Stomach (tissue), 4 donors: ENCODE results near the gene MPZL1.

ENCODE experiments used
- CTCF ChIP-seq, 7 experiments: fragments of 450-650 bp in 4 of 7; fragments of 200-600 bp in 3 of 7; sonication (generic) in 3 of 7; IDR thresholded peaks; one replicate each; pipeline ENCODE4 v1.5.1; 2016 to 2019; ENCODE audit warnings: antibody characterized with exemption in 7 of 7, control low read depth in 2 of 7, mild to moderate bottlenecking in 1 of 7
- EP300 ChIP-seq: sonication (generic); formaldehyde crosslinking; IDR thresholded peaks from one replicate; pipeline ENCODE4 v1.6.1; 2017; ENCODE audit warnings: antibody characterized with exemption
- POLR2A ChIP-seq, 4 donors: fragments of 450-650 bp; IDR thresholded peaks; one replicate each; pipeline ENCODE4 v1.6.1; 2016; ENCODE audit warnings: antibody characterized with exemption in 4 of 4, control low read depth in 2 of 4, mild to moderate bottlenecking in 1 of 4, moderate library complexity in 1 of 4
- POLR2AphosphoS5 ChIP-seq, 3 donors: sonication (generic); formaldehyde crosslinking; IDR thresholded peaks; one replicate each; pipeline ENCODE4 v1.6.1; 2016; ENCODE audit warnings: antibody characterized with exemption in 3 of 3

DNA sequence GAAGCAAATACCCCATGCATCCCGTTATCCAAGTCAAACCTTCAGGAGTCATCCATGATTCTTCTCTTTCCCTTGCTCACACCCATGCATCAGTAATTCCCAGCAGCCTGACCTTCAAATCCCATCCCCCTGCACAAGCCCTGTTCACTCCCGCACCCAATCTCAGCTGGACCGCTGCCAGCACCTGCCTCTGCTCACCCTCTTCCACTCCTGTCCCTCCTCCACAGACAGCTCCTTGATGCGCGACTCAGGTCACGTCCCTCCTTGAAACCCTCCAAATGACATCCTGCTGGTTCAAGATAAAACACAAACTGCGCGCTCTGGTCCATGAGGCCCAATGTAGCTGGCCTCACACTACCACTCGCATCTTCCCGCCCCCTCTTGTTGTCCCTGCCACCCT, 43.4 kb upstream of the MPZL1 start:
- TF ChIP-seq CTCF (IDR thresholded peaks at IDR 0.05), result no peak
- TF ChIP-seq EP300, result no peak
- TF ChIP-seq POLR2AphosphoS5 (IDR thresholded peaks at IDR 0.05), result no peak
- TF ChIP-seq POLR2A (IDR thresholded peaks at IDR 0.05), result no peak
